Endothelial cell of umbilical vein (primary cell): ENCODE data around the gene CLPTM1L. TPM values are rescaled to one million over a fixed set of nuclear protein-coding genes. Genes with fewer than 3 reads are reported as not detected.

Experiments used
- BruUV-seq: library from RNA; stranded (reverse); fragments of 400-500 nt; replicated peaks from 2 replicates; lab custom pipeline; 2021; lab: Mats Ljungman, UMichigan
- CTCF ChIA-PET: fragments of 300-600, 350-600 bp; sonication (Branson Sonifier 250); formaldehyde crosslinking; loops from one replicate; lab custom pipeline; 2021; ENCODE audit warnings: antibody characterized with exemption, inconsistent platforms; lab: Charles Lee
- POLR2A ChIA-PET: fragments of 300-600, 350-600 bp; sonication (Branson Sonifier 250); formaldehyde crosslinking; loops from one replicate; lab custom pipeline; 2021; ENCODE audit warnings: antibody characterized with exemption, inconsistent platforms; lab: Charles Lee
- DNase-seq: peaks from one replicate; pipeline ENCODE4 v3.0.0-alpha.2; 2011; ENCODE audit warnings: low read depth, low spot score
- FAIRE-seq: peaks from 2 replicates; lab custom pipeline; 2011; peaks lifted over from hg19 to GRCh38; lab: Jason Lieb, UNC
- H2AFZ ChIP-seq: 2 replicates; pipeline ENCODE4 v1.6.0; 2012; ENCODE audit warnings: low read depth, low read length, control low read depth, inconsistent platforms
- H3K27ac ChIP-seq: 2 replicates; pipeline ENCODE4 v1.5.1; 2011; ENCODE audit warnings: low read depth, mild to moderate bottlenecking, control low read depth, low read length, moderate library complexity; ENCODE audit not compliant: insufficient read depth
- H3K27me3 ChIP-seq, 2 experiments: 2 replicates each; pipeline versions ENCODE4 v1.6.0 to v1.6.1; 2011; ENCODE audit warnings: low read length in 2 of 2, mixed read lengths in 1 of 2; ENCODE audit not compliant: control insufficient read depth in 2 of 2, insufficient read depth in 2 of 2
- H3K36me3 ChIP-seq, 2 experiments: 2 replicates in 1 of 2; 3 replicates in 1 of 2; pipeline ENCODE4 v1.5.1; 2011; ENCODE audit warnings: low read length in 2 of 2, mild to moderate bottlenecking in 1 of 2, moderate library complexity in 1 of 2; ENCODE audit not compliant: control insufficient read depth in 2 of 2, insufficient read depth in 2 of 2; ENCODE audit errors: extremely low read depth in 1 of 2
- H3K4me1 ChIP-seq: 3 replicates; pipeline ENCODE4 v1.5.1; 2011; ENCODE audit warnings: mild to moderate bottlenecking, low read length; ENCODE audit not compliant: control insufficient read depth, insufficient read depth; ENCODE audit errors: extremely low read depth
- H3K4me2 ChIP-seq: 2 replicates; pipeline ENCODE4 v1.6.1; 2011; ENCODE audit warnings: low read length, control low read depth, mixed read lengths; ENCODE audit not compliant: insufficient read depth
- H3K4me3 ChIP-seq, 3 experiments: fragments of 200-600 bp in 1 of 3; sonication (generic), shearing (Covaris generic) in 1 of 3; replicated peaks in 1 of 3; 2 replicates each; pipeline ENCODE4 v1.5.1; 2011 to 2016; ENCODE audit warnings: control low read depth in 3 of 3, low read length in 3 of 3, mild to moderate bottlenecking in 2 of 3, inconsistent platforms in 1 of 3, low read depth in 1 of 3, moderate library complexity in 1 of 3; ENCODE audit not compliant: insufficient read depth in 1 of 3
- H3K79me2 ChIP-seq: 2 replicates; pipeline ENCODE4 v1.6.0; 2012; ENCODE audit warnings: low read length, inconsistent platforms; ENCODE audit not compliant: control insufficient read depth, insufficient read depth
- H3K9ac ChIP-seq: replicated peaks from 2 replicates; pipeline ENCODE3; 2011; ENCODE audit warnings: low read length, control low read depth; ENCODE audit not compliant: insufficient read depth; ENCODE audit errors: extremely low read depth
- H3K9me1 ChIP-seq: replicated peaks from 3 replicates; pipeline ENCODE4 v1.6.0; 2011; ENCODE audit warnings: mild to moderate bottlenecking, low read length; ENCODE audit not compliant: control insufficient read depth, insufficient read depth; ENCODE audit errors: extremely low read depth
- H3K9me3 ChIP-seq: replicated peaks from 2 replicates; pipeline ENCODE4 v1.5.1; 2012; ENCODE audit warnings: low read length, inconsistent platforms; ENCODE audit not compliant: control insufficient read depth, insufficient read depth
- H4K20me1 ChIP-seq: replicated peaks from 2 replicates; pipeline ENCODE3; 2011; ENCODE audit warnings: mild to moderate bottlenecking, low read length; ENCODE audit not compliant: control insufficient read depth, insufficient read depth; ENCODE audit errors: extremely low read depth
- CTCF ChIP-seq, 2 donors: IDR thresholded peaks; 1 replicate in 1 of 2; 2 replicates in 1 of 2; pipeline ENCODE4 v1.5.1; 2011; ENCODE audit warnings: low read length in 2 of 2, mild to moderate bottlenecking in 2 of 2, moderate library complexity in 2 of 2, control low read depth in 1 of 2, inconsistent platforms in 1 of 2, low read depth in 1 of 2; ENCODE audit not compliant: insufficient read depth in 1 of 2; ENCODE audit errors: extremely low read depth in 1 of 2
- EZH2 ChIP-seq: IDR thresholded peaks from 2 replicates; pipeline ENCODE4 v1.6.1; 2012; ENCODE audit warnings: borderline replicate concordance, low read depth, mild to moderate bottlenecking, moderate library complexity, low read length, inconsistent platforms; ENCODE audit not compliant: severe bottlenecking
- FOS ChIP-seq: IDR thresholded peaks from 2 replicates; pipeline ENCODE4 v1.6.1; 2011; ENCODE audit warnings: mild to moderate bottlenecking, low read length, moderate library complexity, borderline replicate concordance; ENCODE audit not compliant: insufficient read depth
- GATA2 ChIP-seq: IDR thresholded peaks from 2 replicates; pipeline ENCODE4 v1.7.0; 2011; ENCODE audit warnings: low read depth, mild to moderate bottlenecking, moderate library complexity, mixed read lengths, low read length; ENCODE audit not compliant: insufficient read length, insufficient read depth
- JUN ChIP-seq: IDR thresholded peaks from 2 replicates; pipeline ENCODE4 v1.6.1; 2011; ENCODE audit warnings: borderline replicate concordance, low read depth; ENCODE audit not compliant: insufficient read length, insufficient read depth
- MAX ChIP-seq: IDR thresholded peaks from 2 replicates; pipeline ENCODE4 v1.6.1; 2011; ENCODE audit not compliant: insufficient read depth, insufficient read length
- MYC ChIP-seq: IDR thresholded peaks from one replicate; pipeline ENCODE4 v1.6.1; 2011; ENCODE audit warnings: mild to moderate bottlenecking, low read depth, low read length
- POLR2A ChIP-seq: IDR thresholded peaks from 2 replicates; pipeline ENCODE4 v1.6.1; 2012; ENCODE audit warnings: low read depth, mild to moderate bottlenecking, control low read depth, low read length
- POLR2AphosphoS5 ChIP-seq: IDR thresholded peaks from 2 replicates; pipeline ENCODE4 v1.6.1; 2012; ENCODE audit warnings: low read depth, mild to moderate bottlenecking, control low read depth, low read length, moderate library complexity; ENCODE audit not compliant: insufficient read depth
- dilution Hi-C: fragments of 300-500 bp; cut with MboI; formaldehyde crosslinking; loops from one replicate; pipeline ENCODE4 v1.15.0; 2019; ENCODE audit warnings: low sequenced_read_pairs; ENCODE audit not compliant: extremely low pct_ligation_motif_present
- intact Hi-C: fragments of 100-400 bp; cut with micrococcal nuclease; formaldehyde crosslinking; loops from one replicate; pipeline ENCODE4 v1.10.0; 2022
- polyA plus RNA-seq, 4 experiments: library from polyadenylated mRNA; depleted of rRNA in 3 of 4; stranded (reverse) in 3 of 4; unstranded in 1 of 4; fragments of >200 nt; gene quantifications; 2 replicates each; pipeline versions ENCODE4 v1.2.1 to v1.2.3, GENCODE V29; 2011 to 2012; ENCODE audit warnings: missing spikeins in 1 of 4
- total RNA-seq: library from RNA; stranded (reverse); gene quantifications from 2 replicates; pipeline ENCODE4 v1.2.3, GENCODE V29; 2021

The CLPTM1L gene
- total and polyA plus RNA-seq, 2 donors (not counting 3 experiments of a cell fraction or from before 2014, with no cell fraction given): 116 to 191 TPM

GRCh38 chr5:1342268-1342667 lies 2.6 kb downstream of the CLPTM1L start:
- ChIA-PET CTCF (interaction anchor here (1.5 kb wide), 1 partner anchor 303 kb away, joined by 3 read pairs; no protein-coding TSS in a partner anchor), POLR2A (no interaction called here)
- intact Hi-C loops (no loop called here), dilution Hi-C loops (no loop called here)
- H3K4me3 ChIP-seq: no peak overlapping the region
- no peak overlapping the region for H2AFZ ChIP-seq
- no peaks in the 10 kb centered on the region for H3K9me3 ChIP-seq
- no peak for DNase-seq
- no peak overlapping the region for H3K4me2 ChIP-seq
- peaks cover 3 to 39% of the 10 kb centered on the region in 2 experiments for H3K36me3 ChIP-seq
- no peaks in the 10 kb centered on the region for H3K27me3 ChIP-seq
- H3K9me1 ChIP-seq: no peaks in the 10 kb centered on the region
- H3K27ac ChIP-seq: no peak overlapping the region
- H4K20me1 ChIP-seq: no peaks in the 10 kb centered on the region
- TF ChIP-seq MYC: no peak
- no peak for TF ChIP-seq MAX
- TF ChIP-seq CTCF (IDR thresholded peaks at IDR 0.05; ENCODE audit: extremely low read depth in 1 of 2, insufficient read depth in 1 of 2, low read depth in 1 of 2, low read length in 2 of 2): no peak
- TF ChIP-seq GATA2: no peak
- TF ChIP-seq POLR2AphosphoS5: no peak
- no peak for TF ChIP-seq EZH2
- no peak for TF ChIP-seq JUN
- TF ChIP-seq POLR2A: no peak
- no peak for TF ChIP-seq FOS
- peaks cover 16% of the 10 kb centered on the region for H3K79me2 ChIP-seq
- no peak overlapping the region for H3K9ac ChIP-seq
- no TSS peak for BruUV-seq
- FAIRE-seq: no peak
- peaks cover 9% of the 10 kb centered on the region for H3K4me1 ChIP-seq
